Panc1 (cell line): ENCODE data around the gene C1QTNF1. TPM values are rescaled to one million over a fixed set of nuclear protein-coding genes. Genes with fewer than 3 reads are reported as not detected.

Experiments used
- ATAC-seq: fragments of 200-7000 bp; cut with Tn5 transposase; 2 replicates; pipeline ENCODE4 v1.9.1; 2020; ENCODE audit warnings: mild to moderate bottlenecking, moderate library complexity
- BruUV-seq: library from RNA; stranded (reverse); fragments of 400-500 nt; replicated peaks from 2 replicates; lab custom pipeline; 2021; lab: Mats Ljungman, UMichigan
- CTCF ChIA-PET: fragments of 300-600 bp; sonication (Branson Sonifier 250); formaldehyde crosslinking; loops from one replicate; lab custom pipeline; 2022; ENCODE audit warnings: antibody characterized with exemption; lab: Charles Lee
- POLR2A ChIA-PET: fragments of 300-600 bp; sonication (Branson Sonifier 250); formaldehyde crosslinking; loops from one replicate; lab custom pipeline; 2022; ENCODE audit warnings: antibody characterized with exemption; lab: Charles Lee
- DNase-seq: peaks from one replicate; pipeline ENCODE4 v3.0.0-alpha.2; 2010; ENCODE audit warnings: low read depth, low spot score
- H3K27ac ChIP-seq: 2 replicates; pipeline ENCODE4 v1.5.1; 2011; ENCODE audit warnings: mild to moderate bottlenecking, low read length, inconsistent platforms
- H3K27me3 ChIP-seq: fragments of 200-500 bp; sonication (Bioruptor generic); 2 replicates; pipeline ENCODE4 v1.6.0; 2014; ENCODE audit warnings: low read length, inconsistent platforms; ENCODE audit not compliant: control insufficient read depth, insufficient read depth
- H3K36me3 ChIP-seq: fragments of 200-500 bp; sonication (Bioruptor generic); 2 replicates; pipeline ENCODE4 v1.5.1; 2014; ENCODE audit warnings: inconsistent platforms, mild to moderate bottlenecking, low read length, moderate library complexity; ENCODE audit not compliant: control insufficient read depth, insufficient read depth
- H3K4me1 ChIP-seq: 2 replicates; pipeline ENCODE4 v1.5.1; 2011; ENCODE audit warnings: inconsistent platforms, mild to moderate bottlenecking, low read length, moderate library complexity; ENCODE audit not compliant: control insufficient read depth, insufficient read depth
- H3K4me3 ChIP-seq, 2 experiments: 2 replicates each; pipeline ENCODE4 v1.5.1; 2011 to 2012; ENCODE audit warnings: low read depth in 2 of 2, low read length in 2 of 2, mild to moderate bottlenecking in 2 of 2, inconsistent platforms in 1 of 2, moderate library complexity in 1 of 2
- H3K9me3 ChIP-seq: fragments of 200-500 bp; sonication (Bioruptor generic); 2 replicates; pipeline ENCODE4 v1.5.1; 2014; ENCODE audit warnings: low read depth, mild to moderate bottlenecking, inconsistent platforms, low read length, moderate library complexity; ENCODE audit not compliant: control insufficient read depth, insufficient read depth
- CTCF ChIP-seq: fragments of 450-650 bp; IDR thresholded peaks from 2 replicates; pipeline ENCODE4 v1.5.1; 2017; ENCODE audit warnings: mild to moderate bottlenecking
- POLR2AphosphoS5 ChIP-seq: IDR thresholded peaks from 2 replicates; pipeline ENCODE4 v1.6.1; 2012; ENCODE audit warnings: mild to moderate bottlenecking, low read depth, low read length, moderate library complexity
- REST ChIP-seq, 2 experiments: IDR thresholded peaks; 2 replicates each; pipeline ENCODE4 v1.6.1; 2011 to 2012; ENCODE audit warnings: low read depth in 2 of 2, control low read depth in 1 of 2, low read length in 1 of 2, mild to moderate bottlenecking in 1 of 2, moderate library complexity in 1 of 2; ENCODE audit not compliant: insufficient read depth in 1 of 2
- SIN3A ChIP-seq: IDR thresholded peaks from 2 replicates; pipeline ENCODE4 v1.6.1; 2012; ENCODE audit warnings: low read depth, mild to moderate bottlenecking, low read length, moderate library complexity, borderline replicate concordance; ENCODE audit not compliant: insufficient read depth
- TCF7L2 ChIP-seq: IDR thresholded peaks from 2 replicates; pipeline ENCODE4 v1.6.1; 2011; ENCODE audit warnings: mild to moderate bottlenecking, low read depth, low read length, inconsistent platforms
- in situ Hi-C: cut with HindIII; loops from 2 replicates; pipeline ENCODE4 v1.10.0; 2016; ENCODE audit warnings: low sequenced_read_pairs, low pct_unique_long_range_greater_than_20kb
- intact Hi-C: fragments of 100-400 bp; cut with micrococcal nuclease; formaldehyde crosslinking; loops from one replicate; pipeline ENCODE4 v1.10.0; 2022; ENCODE audit not compliant: unreplicated experiment
- total RNA-seq: library from RNA; stranded (reverse); gene quantifications from one replicate; pipeline ENCODE4 v1.2.1, GENCODE V29; 2021; ENCODE audit not compliant: unreplicated experiment

The C1QTNF1 gene
- total RNA-seq, 1 experiment from 2014 or later = 1.5 TPM

GRCh38 chr17:79070266-79070880 lies 46.4 kb downstream of the C1QTNF1 start:
- no peak overlapping the region for H3K27ac ChIP-seq
- ATAC-seq = no peak
- no peaks in the 10 kb centered on the region for H3K9me3 ChIP-seq
- TF ChIP-seq TCF7L2 (no peak), CTCF (no peak), REST (IDR thresholded peaks at IDR 0.05; ENCODE audit: insufficient read depth in 1 of 2, low read depth in 2 of 2, low read length in 1 of 2) (no peak), POLR2AphosphoS5 (no peak), SIN3A (no peak)
- H3K4me1 ChIP-seq = peaks cover under 1% of the 10 kb centered on the region; the same call in 1 of the 2 replicates
- no peak for DNase-seq
- no peaks in the 10 kb centered on the region for H3K36me3 ChIP-seq
- no peaks in the 10 kb centered on the region for H3K27me3 ChIP-seq
- no peak overlapping the region for H3K4me3 ChIP-seq
- intact Hi-C loops = no loop called here
- ChIA-PET CTCF (no interaction called here), POLR2A (no interaction called here)
- in situ Hi-C loops = no loop called here
- BruUV-seq = no TSS peak

GRCh38 chr17:79071161-79071740 lies 47.3 kb downstream of the C1QTNF1 start:
- intact Hi-C loops = no loop called here
- ChIA-PET CTCF (interaction anchor here (0.7 to 1.3 kb wide), 2 partner anchors 26 to 85 kb away, joined by 5 to 6 read pairs; no protein-coding TSS in a partner anchor), POLR2A (no interaction called here)
- ATAC-seq (no peak), DNase-seq (no peak)
- H3K4me1 ChIP-seq = peaks cover 5% of the 10 kb centered on the region; the same call in 1 of the 2 replicates
- H3K36me3 ChIP-seq = no peaks in the 10 kb centered on the region
- H3K4me3 ChIP-seq = no peak overlapping the region
- H3K27me3 ChIP-seq = no peaks in the 10 kb centered on the region
- in situ Hi-C loops = no loop called here
- no peak overlapping the region for H3K27ac ChIP-seq
- TF ChIP-seq TCF7L2 (no peak), SIN3A (no peak), CTCF (no peak), REST (IDR thresholded peaks at IDR 0.05; ENCODE audit: insufficient read depth in 1 of 2, low read depth in 2 of 2, low read length in 1 of 2) (no peak), POLR2AphosphoS5 (no peak)
- no TSS peak for BruUV-seq
- H3K9me3 ChIP-seq = no peaks in the 10 kb centered on the region
